SIG-M5 (cell line): ENCODE results near the gene KLF9.

Experiments
- DNase-seq: peaks from one replicate; lab custom pipeline; 2025; lab: John Stamatoyannopoulos, UW

KLF9 gene

DNA sequence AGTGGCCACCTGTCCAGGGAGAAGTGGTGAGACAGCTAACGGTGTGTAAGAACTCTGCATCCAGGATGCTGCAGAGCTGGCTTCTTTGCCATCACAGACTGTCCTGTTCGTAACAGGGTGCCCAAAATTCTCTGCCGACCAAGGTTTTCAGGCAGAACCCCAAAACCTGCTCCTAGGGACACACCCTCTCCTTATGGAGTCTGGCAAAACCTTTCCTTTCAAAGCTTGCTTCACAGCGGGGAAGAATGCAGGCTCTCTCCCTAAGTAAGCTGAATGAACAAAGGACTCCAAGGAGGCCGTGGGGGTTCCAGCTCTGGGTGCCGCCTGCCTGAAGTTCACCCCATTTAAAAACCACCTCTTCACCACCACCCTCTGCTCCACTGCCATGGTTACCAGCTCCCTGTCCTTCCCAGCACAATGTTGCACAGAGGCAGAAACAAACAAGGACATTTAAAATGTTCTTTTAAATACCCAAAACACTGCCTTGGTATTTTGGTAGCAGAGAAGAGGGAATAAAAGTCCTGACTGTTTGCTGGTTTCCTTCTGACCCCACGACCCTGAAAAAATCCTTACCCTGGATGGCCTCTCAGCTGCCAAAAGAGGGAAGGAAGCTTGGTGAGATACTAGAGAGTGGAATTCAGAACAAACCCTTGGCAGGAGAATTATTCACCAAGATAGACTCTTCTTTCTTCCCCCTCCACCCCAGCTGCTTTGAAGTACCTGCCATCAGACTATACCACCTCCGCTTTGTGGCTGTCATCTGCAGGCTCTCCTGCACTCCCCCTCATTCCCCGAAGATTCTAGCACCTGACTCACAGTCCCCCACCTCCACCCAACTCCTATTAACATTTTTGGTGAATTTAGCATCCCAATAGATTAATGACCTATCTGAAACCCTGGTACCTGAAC lies 7.1 kb upstream of the KLF9 start:
- DNase-seq, result no peak

DNA sequence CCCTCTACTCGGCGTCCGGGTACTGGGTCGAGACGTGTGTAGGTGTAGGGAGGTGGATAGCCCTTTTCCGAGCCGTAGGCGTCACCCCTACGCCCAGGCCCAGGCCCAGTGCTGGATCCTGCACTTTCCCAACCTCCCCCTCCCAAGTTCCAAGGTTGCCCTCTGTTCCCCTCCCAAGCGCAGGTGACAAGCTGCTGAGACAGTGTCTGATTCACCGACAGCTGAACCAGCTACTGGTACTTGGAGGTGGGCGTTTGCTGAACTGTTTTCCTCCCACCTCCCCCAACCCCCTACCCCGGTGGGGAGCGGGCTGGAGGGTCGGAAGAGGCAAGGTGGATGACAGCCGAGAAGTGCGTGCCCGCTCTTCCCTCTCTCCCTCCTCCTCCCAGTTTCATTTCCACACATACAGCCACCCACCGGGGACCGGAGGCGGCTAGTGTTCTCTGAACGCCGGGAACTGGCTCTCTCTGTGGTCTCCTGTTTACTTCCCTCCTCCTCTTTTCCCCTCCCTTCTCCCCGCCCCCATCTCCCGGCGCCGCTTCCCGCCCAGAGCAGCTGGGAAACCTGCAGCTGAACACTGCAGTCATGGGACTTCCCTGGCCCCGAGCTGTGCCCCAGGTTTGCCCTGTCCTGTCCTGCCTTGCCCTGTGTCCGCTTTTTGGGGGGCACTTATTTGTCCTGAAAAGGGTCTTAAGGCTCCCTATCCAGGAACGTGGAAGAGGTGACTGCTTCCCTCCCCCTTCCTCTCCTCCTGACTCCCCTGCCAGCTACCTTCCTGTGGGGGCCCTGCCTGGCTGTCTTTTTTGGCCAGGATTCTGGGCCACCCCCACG lies 6.2 kb upstream of the KLF9 start:
- DNase-seq, result peak; percentile 25

DNA sequence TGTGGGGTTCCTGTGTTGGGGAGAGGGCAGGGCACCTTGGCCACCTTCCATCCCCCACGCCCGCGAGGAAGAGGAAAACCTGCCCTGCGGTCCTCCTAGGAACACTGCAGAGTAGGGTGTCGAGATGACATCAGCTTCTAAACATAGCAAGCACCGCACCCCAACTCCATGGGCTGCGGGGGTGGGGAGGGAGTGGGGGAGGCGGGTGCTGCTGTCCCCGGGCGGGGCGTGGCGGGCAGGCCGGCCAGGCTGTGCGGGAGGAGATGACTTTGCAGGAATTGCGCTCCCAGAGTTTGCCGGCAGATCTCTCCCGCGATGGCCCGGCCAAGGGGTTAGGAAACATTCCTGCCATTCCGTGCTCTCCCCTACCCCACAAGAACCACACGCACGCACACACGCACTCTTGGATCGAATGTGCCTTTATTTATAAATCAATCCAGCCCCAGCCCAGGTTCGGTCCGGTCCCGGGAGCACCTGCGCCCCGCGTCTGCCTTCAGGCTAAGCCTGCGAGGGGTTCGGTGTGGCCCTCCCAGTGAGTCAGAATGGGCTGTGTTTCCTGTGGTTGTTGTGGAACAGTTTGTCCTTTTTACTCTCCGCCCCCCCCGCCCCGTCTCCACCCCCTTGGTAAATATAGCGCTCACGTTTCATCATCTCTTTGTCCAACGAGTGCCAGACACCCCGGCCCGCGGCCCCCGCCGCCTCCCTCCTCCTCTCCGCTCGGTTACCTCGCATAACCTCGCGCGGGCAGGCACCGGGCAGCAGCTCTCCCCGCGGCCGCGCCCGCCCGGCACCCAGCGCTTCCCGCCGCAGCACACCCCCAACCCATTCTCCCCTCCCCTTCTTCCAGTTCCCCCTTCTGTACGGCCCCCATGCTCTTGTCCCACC lies 5.3 kb upstream of the KLF9 start:
- peak; percentile 79 for DNase-seq

GRCh38 chr9:70418822-70419555 lies 4.5 kb upstream of the KLF9 start:
- peak; percentile 90 for DNase-seq

GRCh38 chr9:70415476-70415875 lies 1.0 kb upstream of the KLF9 start:
- DNase-seq, result no peak

- DNase-seq, result no peak
These were observed 584 bp upstream of the KLF9 start for GRCh38 chr9:70415041-70415440.

- no peak for DNase-seq
These were observed 1.0 kb downstream of the KLF9 start for GRCh38 chr9:70413464-70413798.

DNA sequence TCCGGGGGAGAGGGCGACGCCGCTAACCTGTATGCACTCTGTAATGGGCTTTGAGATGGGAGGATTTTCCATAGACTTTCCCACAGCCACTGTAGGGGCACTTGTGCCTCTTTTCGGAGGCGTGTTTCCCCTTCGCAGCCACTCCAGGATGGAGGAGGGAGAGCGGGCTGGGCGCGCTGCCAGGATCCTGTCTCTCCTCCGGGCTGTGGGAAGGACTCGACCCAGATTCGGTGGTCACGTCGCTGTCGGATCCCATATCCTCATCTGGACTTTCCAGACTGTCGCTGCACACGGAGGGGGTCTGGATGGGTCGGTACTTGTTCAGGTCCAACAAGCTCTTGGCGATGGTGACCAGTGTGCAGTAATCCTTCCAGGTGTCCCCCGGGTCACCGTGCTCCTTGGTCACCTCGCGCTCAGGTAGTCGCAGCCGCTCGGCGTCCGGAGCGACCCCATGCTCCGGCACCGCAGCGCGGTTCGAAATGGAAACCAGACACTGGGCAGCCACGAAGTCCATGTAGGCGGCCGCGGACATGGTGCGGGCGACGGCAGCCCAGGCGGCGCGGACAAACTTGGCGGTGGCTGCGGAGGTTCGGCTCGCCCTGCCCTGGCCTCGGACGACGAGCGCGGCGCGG lies 1.5 kb downstream of the KLF9 start:
- DNase-seq, result no peak

DNA sequence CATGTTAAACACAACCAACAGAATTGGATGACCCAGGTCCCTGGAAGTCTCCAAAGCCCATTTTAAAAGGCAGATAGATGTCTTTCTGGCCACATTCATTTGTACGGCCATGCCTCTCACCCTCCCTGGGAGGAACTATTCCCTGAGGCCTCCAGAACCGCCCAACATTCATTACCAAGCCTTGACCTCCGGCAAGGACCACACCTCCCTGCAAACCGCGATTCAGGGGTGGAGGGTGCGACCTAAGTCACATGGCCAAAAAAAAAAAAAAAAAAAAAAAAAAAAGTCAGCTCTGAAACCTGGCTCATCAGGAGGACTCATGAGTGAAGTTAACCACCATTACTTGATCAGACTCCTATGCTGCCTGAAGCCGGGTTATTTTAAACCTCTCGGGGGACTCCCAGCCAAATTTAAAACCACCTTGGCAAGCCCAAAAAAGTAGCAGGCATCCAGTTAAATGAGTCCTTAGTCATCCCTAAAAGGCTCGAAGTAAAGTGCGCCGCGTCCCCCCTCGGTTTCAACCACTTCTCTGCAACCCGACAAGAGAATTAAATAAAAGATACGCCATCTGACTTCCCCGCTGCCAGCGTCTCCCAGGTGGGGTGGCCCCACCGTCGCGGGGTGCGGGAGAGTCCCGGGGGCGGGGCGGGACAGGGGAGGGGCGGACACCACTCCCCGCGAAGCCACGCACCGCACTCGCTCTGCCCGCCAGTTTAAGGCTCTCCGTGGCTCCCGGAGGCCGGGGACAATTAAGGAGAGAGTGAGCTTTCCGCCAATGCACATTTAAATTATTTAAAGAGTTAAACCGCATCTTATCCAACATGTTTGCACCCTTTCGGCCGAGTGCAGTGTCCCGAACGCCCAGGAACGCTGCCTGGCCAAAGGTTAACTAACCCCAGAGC lies 2.3 kb downstream of the KLF9 start:
- no peak for DNase-seq

DNA sequence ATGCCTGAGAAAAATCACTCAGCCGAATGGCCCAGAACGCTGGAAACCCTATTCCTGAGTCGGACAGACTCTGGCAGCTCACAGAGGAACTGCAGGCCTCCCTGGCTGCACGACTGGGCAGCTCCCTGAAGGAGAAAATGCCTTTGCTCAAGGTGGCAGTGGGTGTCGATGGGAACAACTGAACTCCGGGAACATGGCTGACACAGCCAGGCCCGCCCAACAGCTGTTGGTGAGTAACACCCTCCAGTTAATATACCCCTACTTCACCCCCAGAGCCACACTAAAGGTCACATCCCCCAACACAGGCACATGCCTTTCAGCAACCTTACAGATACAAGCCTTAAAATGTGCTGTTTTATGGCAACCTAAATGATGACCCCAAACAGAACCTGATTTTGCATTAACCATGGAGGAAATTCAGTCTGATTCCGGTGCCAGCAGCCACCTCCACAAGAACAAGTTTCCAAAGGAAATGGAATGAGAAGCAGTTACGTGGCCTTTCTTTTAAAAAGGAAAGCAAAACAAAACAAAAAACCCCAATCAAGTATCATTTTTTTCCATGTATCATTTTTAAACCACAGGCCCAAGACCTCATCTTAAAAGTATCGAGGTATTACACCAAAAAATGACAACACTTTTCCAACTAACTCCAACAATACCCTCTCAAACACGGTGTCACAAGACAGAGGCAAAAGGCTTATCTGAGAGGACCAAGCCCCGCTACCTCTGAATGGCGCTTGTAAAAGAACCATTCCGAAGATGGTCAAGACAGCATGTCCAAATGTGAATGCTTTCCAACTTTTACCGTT lies 3.1 kb downstream of the KLF9 start:
- no peak for DNase-seq

- DNase-seq, result no peak
These were observed 4.1 kb downstream of the KLF9 start for GRCh38 chr9:70410368-70410767.

DNA sequence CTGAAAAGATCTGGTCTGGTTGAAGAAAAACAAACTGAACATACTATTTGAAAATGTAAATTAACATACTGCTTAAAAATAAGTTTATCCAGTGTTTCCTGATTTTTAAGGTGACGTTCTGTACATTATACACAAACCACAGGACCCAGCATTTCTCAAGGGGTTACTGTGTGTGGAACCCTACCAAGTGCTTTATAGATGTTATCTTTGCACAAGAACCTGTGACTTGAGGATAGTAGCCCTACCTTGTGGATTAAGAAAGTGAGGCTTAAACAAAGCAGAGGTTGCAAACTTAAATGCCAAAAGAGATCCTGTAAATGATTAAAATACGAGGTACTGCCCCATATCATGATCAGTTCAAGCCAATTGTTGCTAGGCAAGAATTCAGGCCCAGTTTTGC lies 4.7 kb downstream of the KLF9 start:
- DNase-seq, result no peak

DNA sequence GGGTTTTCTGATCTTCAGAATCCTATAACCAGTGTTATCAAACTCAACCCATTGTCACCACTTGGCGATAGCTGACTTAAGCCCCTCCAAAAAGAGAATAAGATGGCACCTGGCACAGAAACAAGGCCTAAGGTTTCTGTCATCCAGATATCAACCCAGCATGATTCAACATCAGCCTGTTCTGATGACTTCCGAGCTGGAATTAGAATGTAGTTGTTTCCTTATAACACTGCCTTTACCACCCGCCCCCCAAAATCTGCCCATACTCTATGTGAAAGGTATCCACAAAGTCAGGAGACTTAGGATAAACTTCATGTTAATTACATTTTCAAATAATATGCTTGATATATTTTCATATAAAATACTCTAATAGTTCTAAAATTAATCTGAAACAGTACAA lies 5.2 kb downstream of the KLF9 start:
- no peak for DNase-seq

DNA sequence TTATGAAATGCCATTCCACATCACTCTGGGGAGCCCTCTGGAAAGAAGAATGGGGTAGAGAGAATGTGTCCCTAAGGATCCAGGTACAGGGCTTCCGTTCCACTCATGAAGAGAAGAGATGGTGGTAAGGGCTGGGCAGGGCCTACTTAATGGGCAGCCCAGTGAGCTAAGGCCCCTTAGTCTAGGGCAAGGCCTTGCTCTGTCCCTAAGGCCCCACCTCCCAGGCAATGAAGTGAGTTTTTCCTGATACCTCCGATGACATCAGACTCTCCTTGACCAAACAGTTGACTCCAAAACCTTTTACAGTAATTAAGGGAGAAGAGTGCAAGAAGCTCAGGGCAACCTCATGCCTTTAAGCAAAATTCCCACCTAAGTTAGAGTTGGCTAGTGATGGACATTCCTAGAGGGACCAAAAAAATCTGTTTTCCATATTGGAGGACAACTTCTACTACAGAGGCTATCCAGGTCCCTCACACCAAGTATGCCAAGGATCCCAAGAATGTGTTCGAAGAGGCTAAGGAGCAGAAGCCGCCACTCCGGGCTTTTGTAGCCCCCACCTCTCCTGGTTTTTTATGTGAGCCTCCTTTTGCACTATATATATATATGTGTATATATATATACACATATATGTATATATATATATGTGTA lies 5.9 kb downstream of the KLF9 start:
- no peak for DNase-seq

DNA sequence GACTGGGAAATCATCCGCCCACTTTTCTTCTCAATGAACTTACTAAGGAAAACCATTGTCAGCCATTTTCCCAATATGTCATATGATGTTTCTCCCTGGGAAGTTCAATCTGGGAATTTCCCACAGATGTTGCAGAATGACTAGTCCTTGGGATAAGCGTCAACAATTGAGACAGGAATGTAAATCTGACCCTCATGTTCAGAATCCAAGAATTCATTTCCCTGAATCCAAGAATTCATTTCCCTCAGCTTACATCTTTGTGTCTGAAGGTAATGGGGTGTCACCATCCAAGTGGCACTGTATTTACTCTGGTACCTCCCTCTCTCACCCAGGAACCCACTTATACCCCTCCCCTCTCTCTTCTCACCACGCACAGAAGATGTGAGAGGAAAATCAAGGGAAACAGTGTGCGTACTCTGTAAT lies 7.4 kb downstream of the KLF9 start:
- DNase-seq, result no peak

GRCh38 chr9:70406434-70406862 lies 8.0 kb downstream of the KLF9 start:
- peak; percentile 55 for DNase-seq

GRCh38 chr9:70405808-70406433 lies 8.5 kb downstream of the KLF9 start:
- DNase-seq, result no peak

GRCh38 chr9:70404261-70404660 lies 10.2 kb downstream of the KLF9 start:
- DNase-seq, result no peak
